GM23248 (cell line): Measurements from ENCODE around the gene RUNDC1. TPM values are rescaled to one million over a fixed set of nuclear protein-coding genes. Genes with fewer than 3 reads are reported as not detected.

Experiments
- DNase-seq: peaks from one replicate; pipeline ENCODE4 v3.0.0-alpha.2; 2015
- H2AFZ ChIP-seq: fragments of 200-600 bp; sonication (generic); 2 replicates; pipeline ENCODE4 v1.6.1; 2016; ENCODE audit warnings: antibody characterized with exemption
- H3F3A ChIP-seq: fragments of 200-600 bp; sonication (generic); 2 replicates; pipeline ENCODE4 v1.6.1; 2016; ENCODE audit warnings: mild to moderate bottlenecking, antibody characterized with exemption, mixed run types; ENCODE audit not compliant: insufficient read depth
- H3K27ac ChIP-seq: fragments of 200-600 bp; sonication (generic); 2 replicates; pipeline ENCODE4 v1.5.1; 2016; ENCODE audit warnings: mild to moderate bottlenecking
- H3K27me3 ChIP-seq: fragments of 200-600 bp; sonication (generic); replicated peaks from 2 replicates; pipeline ENCODE4 v1.6.1; 2016; ENCODE audit warnings: mild to moderate bottlenecking; ENCODE audit not compliant: insufficient read depth
- H3K36me3 ChIP-seq: fragments of 200-600 bp; sonication (generic); 2 replicates; pipeline ENCODE4 v1.6.1; 2016; ENCODE audit warnings: low read depth, mild to moderate bottlenecking
- H3K4me1 ChIP-seq: fragments of 200-600 bp; sonication (generic); 2 replicates; pipeline ENCODE4 v1.6.1; 2016; ENCODE audit warnings: mild to moderate bottlenecking; ENCODE audit not compliant: insufficient read depth
- H3K4me2 ChIP-seq: fragments of 200-600 bp; sonication (generic); one replicate; pipeline ENCODE4 v1.6.1; 2016; ENCODE audit warnings: mild to moderate bottlenecking; ENCODE audit not compliant: unreplicated experiment
- H3K4me3 ChIP-seq: fragments of 200-600 bp; sonication (generic); 2 replicates; pipeline ENCODE4 v1.5.1; 2016; ENCODE audit warnings: mild to moderate bottlenecking
- H3K79me2 ChIP-seq: fragments of 200-600 bp; sonication (generic); 2 replicates; pipeline ENCODE4 v1.6.1; 2016; ENCODE audit warnings: mild to moderate bottlenecking; ENCODE audit not compliant: insufficient read depth
- H3K9ac ChIP-seq: fragments of 200-600 bp; sonication (generic); 2 replicates; pipeline ENCODE4 v1.6.1; 2016; ENCODE audit warnings: mild to moderate bottlenecking
- H3K9me2 ChIP-seq: fragments of 200-600 bp; sonication (generic); 2 replicates; pipeline ENCODE4 v1.6.1; 2016; ENCODE audit warnings: mixed run types, mild to moderate bottlenecking, moderate library complexity; ENCODE audit not compliant: insufficient read depth
- H3K9me3 ChIP-seq: fragments of 200-600 bp; sonication (generic); one replicate; pipeline ENCODE4 v1.6.1; 2017; ENCODE audit warnings: low read depth
- H4K20me1 ChIP-seq: fragments of 200-600 bp; sonication (generic); 2 replicates; pipeline ENCODE4 v1.6.0; 2016; ENCODE audit not compliant: insufficient read depth
- EZH2 ChIP-seq: fragments of 200-600 bp; sonication (generic); IDR thresholded peaks from 2 replicates; pipeline ENCODE4 v1.6.1; 2018; ENCODE audit warnings: antibody characterized with exemption, mild to moderate bottlenecking; ENCODE audit not compliant: insufficient read depth, poor library complexity, severe bottlenecking
- EZH2phosphoT487 ChIP-seq: fragments of 200-600 bp; sonication (generic); IDR thresholded peaks from 2 replicates; pipeline ENCODE4 v1.6.1; 2018; ENCODE audit warnings: antibody characterized with exemption, moderate library complexity, mild to moderate bottlenecking, low read depth; ENCODE audit not compliant: insufficient read depth
- WGBS, 2 experiments: methylation state at CpG; one replicate each; pipeline ENCODE4 v1.1.6; 2015 to 2017; ENCODE audit warnings: low lambda C conversion rate in 2 of 2, low coverage in 1 of 2; ENCODE audit errors: missing lambda C conversion rate in 2 of 2; 5-methylcytosine and 5-hydroxymethylcytosine counted together
- in situ Hi-C: fragments of 300-500 bp; cut with MboI; formaldehyde crosslinking; loops from 2 replicates; pipeline ENCODE4 v1.15.0; 2020
- polyA plus RNA-seq: library from polyadenylated mRNA; unstranded; fragments of >200 nt; fragmentation: Nextera tagmentation; extraction: Ambion mirVana; gene quantifications from 2 replicates; pipeline ENCODE4 v1.2.1, GENCODE V29; 2016
- total RNA-seq: library from RNA; depleted of rRNA; stranded (reverse); fragments of >200 nt; shearing (Covaris generic); gene quantifications from 2 replicates; pipeline ENCODE4 v1.2.3, GENCODE V29; 2014

RUNDC1 gene
- total and polyA plus RNA-seq, 2 experiments from 2014 or later = 7.6 to 8.0 TPM

DNA sequence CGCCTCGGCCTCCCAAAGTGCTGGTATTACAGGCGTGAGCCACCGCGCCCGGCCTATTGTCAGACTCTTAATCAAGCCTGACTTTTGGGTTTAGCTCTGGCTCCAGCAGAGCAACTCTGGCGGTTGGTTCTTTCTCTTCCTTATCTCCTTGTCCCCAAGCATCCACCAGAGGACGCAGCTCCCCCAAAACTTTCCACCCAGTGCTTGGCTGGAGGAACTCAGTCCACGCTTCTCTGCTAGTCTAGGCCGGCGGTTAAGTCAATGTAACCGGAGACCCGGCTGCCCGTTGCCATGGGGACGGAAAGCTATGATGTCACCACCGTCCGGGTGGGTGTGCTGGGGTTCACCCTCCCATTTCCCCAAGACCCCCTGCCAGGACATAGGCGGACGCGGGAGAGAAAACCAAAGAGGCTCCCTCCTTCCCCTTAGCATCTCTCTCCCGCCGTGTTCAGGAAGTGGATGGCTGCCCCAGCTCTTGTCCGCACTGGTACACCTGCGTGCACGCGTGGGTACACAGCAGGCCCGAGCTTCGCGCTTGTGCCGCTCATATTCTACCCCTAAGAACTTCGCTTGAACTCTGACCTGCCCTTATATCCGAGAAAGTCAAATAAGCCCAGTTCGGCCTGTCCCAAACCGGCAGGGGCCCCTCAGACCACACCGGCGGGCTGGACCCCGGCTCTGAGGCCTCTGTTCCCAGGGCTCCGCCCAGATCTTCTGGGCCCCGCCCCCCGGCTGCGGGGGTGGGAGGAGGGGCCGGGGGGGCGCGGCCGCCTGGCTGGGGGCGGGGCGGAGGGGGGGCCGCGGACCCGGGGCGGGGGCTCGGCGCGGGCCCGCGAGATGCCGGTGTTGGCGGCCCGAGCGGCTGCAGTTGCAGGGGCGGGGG, 44.3 kb downstream of the RUNDC1 start, which contains the start of gene RND2:
TSS of gene RND2 (plus strand) at position 825 of the 883 bp plus-strand sequence. CDS start 117 bp downstream, outside the sequence.
- H3K4me2 ChIP-seq = peak within 1 kb of the TSS; percentile 90
- H3K9me3 ChIP-seq = no peaks in the 10 kb centered on the region
- peak within 1 kb of the TSS; percentile 76 for H3K4me3 ChIP-seq
- H3K9me2 ChIP-seq = no peaks in the 10 kb centered on the region
- no peaks in the 10 kb centered on the region for H3K27me3 ChIP-seq
- H2AFZ ChIP-seq = peak within 1 kb of the TSS; percentile 81
- H3K79me2 ChIP-seq = peaks cover 20% of the 10 kb centered on the region
- 1% methylated on average over 41 to 43 of the region's 61 CpGs for WGBS, 2 experiments
- H4K20me1 ChIP-seq = no peaks in the 10 kb centered on the region
- TF ChIP-seq EZH2phosphoT487 = no peak
- TF ChIP-seq EZH2 = no peak
- in situ Hi-C loops = loop anchor here (25.0 kb wide), 1 partner anchor 288 kb away; no protein-coding TSS in a partner anchor
- no peak within 1 kb of the TSS for H3K27ac ChIP-seq
- no peaks in the 10 kb centered on the region for H3F3A ChIP-seq
- H3K4me1 ChIP-seq = peaks cover 13% of the 10 kb centered on the region
- DNase-seq = peak; percentile 96
- H3K9ac ChIP-seq = peak within 1 kb of the TSS; percentile 78
- H3K36me3 ChIP-seq = no peaks in the 10 kb centered on the region

DNA sequence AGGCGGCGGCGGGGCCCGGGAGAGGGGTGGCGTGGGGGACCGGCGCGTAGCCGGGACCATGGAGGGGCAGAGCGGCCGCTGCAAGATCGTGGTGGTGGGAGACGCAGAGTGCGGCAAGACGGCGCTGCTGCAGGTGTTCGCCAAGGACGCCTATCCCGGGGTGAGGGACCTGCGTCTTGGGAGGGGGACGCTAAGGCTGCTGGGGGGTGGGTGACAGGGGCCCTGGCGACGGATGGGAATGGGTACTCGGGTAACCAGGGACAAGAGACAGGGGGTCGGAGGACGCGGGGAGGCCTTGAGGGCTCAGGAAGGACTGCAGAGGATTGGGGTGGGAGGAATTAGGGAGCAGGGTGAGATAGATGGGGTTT, 44.9 kb downstream of the RUNDC1 start:
- Histone ChIP-seq H3K27ac (no peak overlapping the region), H3K36me3 (no peaks in the 10 kb centered on the region), H3K4me2 (no peak overlapping the region), H3K9ac (no peak overlapping the region), H3K9me2 (no peaks in the 10 kb centered on the region), H3K4me1 (peaks cover 7% of the 10 kb centered on the region), H3K9me3 (no peaks in the 10 kb centered on the region), H2AFZ (peak overlapping the region; percentile 49; the same call in 1 of the 2 replicates), H3F3A (no peaks in the 10 kb centered on the region), H3K79me2 (peaks cover 14% of the 10 kb centered on the region), H3K27me3 (no peaks in the 10 kb centered on the region), H4K20me1 (no peaks in the 10 kb centered on the region), H3K4me3 (peak overlapping the region; percentile 76)
- 0 to 2% methylated on average over 6 to 17 of the region's 27 CpGs for WGBS, 2 experiments
- no peak for TF ChIP-seq EZH2phosphoT487
- no peak for TF ChIP-seq EZH2
- no peak for DNase-seq
- in situ Hi-C loops = loop anchor here (25.0 kb wide), 1 partner anchor 287 kb away; no protein-coding TSS in a partner anchor

DNA sequence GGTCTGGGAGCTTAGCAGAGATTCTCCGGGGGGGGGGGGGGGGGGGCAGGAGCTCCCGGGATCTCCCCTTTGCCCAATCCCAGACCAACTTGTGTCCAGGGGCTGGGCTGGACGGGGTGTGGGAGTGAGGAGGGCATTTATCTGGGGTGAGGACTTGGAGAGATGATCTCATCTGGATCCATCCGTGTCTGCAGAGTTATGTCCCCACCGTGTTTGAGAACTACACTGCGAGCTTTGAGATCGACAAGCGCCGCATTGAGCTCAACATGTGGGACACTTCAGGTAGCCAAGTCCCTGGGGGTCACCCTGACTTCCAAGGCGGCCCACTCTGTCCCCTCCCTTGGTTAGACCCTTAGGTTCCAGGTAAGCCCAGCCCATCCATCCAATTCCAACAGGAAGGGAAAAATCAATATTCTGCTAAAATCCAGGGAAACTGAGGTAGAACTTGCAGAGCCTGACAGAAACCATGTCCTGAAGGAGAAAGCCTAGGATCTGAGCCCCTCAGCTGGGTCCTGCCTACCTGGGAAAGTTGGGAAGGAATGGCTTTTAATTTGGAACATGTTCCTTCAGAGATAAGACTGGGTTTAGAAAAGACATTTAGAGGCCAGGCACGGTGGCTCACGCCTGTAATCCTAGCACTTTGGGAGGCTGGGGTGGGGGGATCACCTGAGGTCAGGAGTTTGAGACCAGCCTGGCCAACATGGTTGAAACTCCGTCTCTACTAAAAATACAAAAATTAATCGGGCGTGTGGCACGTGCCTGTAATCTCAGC, 45.6 kb downstream of the RUNDC1 start:
- H3K4me1 ChIP-seq = no peaks in the 10 kb centered on the region
- no peak for TF ChIP-seq EZH2
- TF ChIP-seq EZH2phosphoT487 = no peak
- no peak overlapping the region for H3K9ac ChIP-seq
- no peak for DNase-seq
- H3K79me2 ChIP-seq = peaks cover 7% of the 10 kb centered on the region
- WGBS, 2 experiments = 59 to 60% methylated on average over 13 to 14 of the region's 16 CpGs
- H3K36me3 ChIP-seq = no peaks in the 10 kb centered on the region
- H4K20me1 ChIP-seq = no peaks in the 10 kb centered on the region
- H3F3A ChIP-seq = no peaks in the 10 kb centered on the region
- H3K9me3 ChIP-seq = no peaks in the 10 kb centered on the region
- no peaks in the 10 kb centered on the region for H3K27me3 ChIP-seq
- in situ Hi-C loops = loop anchor here (25.0 kb wide), 1 partner anchor 286 kb away; no protein-coding TSS in a partner anchor
- H3K4me3 ChIP-seq = no peak overlapping the region
- H3K27ac ChIP-seq = no peak overlapping the region
- no peak overlapping the region for H2AFZ ChIP-seq
- H3K4me2 ChIP-seq = no peak overlapping the region
- H3K9me2 ChIP-seq = no peaks in the 10 kb centered on the region

DNA sequence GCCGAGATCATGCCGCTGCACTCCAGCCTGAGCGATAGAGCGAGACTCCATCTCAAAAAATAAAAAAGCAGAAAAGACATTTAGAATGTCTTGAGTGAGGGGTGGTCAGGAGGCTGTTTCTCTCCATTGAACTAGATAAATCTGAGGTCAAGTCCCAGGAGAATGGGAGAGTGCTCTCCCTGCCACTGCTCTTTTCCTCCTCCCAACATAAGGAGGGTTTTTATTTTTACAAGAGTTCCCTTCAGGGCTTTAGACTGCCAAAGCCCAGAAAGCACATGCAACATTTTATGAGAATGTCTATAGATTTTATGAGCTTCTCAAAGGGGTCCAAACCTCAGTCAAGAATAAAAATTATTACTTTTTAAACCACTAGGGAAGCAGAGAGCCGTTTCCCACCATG, 46.2 kb downstream of the RUNDC1 start:
- H3K4me3 ChIP-seq = no peak overlapping the region
- H3K9me3 ChIP-seq = no peaks in the 10 kb centered on the region
- no peak overlapping the region for H3K4me2 ChIP-seq
- no peak overlapping the region for H3K9ac ChIP-seq
- no peak for TF ChIP-seq EZH2phosphoT487
- TF ChIP-seq EZH2 = no peak
- H3K4me1 ChIP-seq = no peaks in the 10 kb centered on the region
- H3K36me3 ChIP-seq = no peaks in the 10 kb centered on the region
- in situ Hi-C loops = loop anchor here (25.0 kb wide), 1 partner anchor 286 kb away; no protein-coding TSS in a partner anchor
- no peak overlapping the region for H2AFZ ChIP-seq
- H3K9me2 ChIP-seq = no peaks in the 10 kb centered on the region
- no peaks in the 10 kb centered on the region for H3F3A ChIP-seq
- H3K27me3 ChIP-seq = no peaks in the 10 kb centered on the region
- no peak overlapping the region for H3K27ac ChIP-seq
- no peaks in the 10 kb centered on the region for H4K20me1 ChIP-seq
- DNase-seq = no peak
- 82 to 85% methylated on average over 5 of the region's 5 CpGs for WGBS, 2 experiments
- peaks cover 6% of the 10 kb centered on the region; the same call in 1 of the 2 replicates for H3K79me2 ChIP-seq
